HUES48 (cell line): ENCODE data around the gene PROC.
A peak's percentile ranks its signal among the peaks of the same experiment; 100 is the strongest.

Source experiments
- H3K27ac ChIP-seq: one replicate; pipeline ENCODE4 v1.7.0; 2013; ENCODE audit warnings: low read depth, low read length, inconsistent platforms
- H3K27me3 ChIP-seq: 2 replicates; pipeline ENCODE4 v1.6.1; 2013; ENCODE audit warnings: mild to moderate bottlenecking, low read length; ENCODE audit not compliant: control insufficient read depth, insufficient read depth
- H3K36me3 ChIP-seq: 2 replicates; pipeline ENCODE4 v1.6.1; 2013; ENCODE audit warnings: low read length; ENCODE audit not compliant: control insufficient read depth, insufficient read depth
- H3K4me1 ChIP-seq: 2 replicates; pipeline ENCODE4 v1.6.1; 2013; ENCODE audit warnings: mild to moderate bottlenecking, low read length; ENCODE audit not compliant: control insufficient read depth, insufficient read depth
- H3K4me3 ChIP-seq: 2 replicates; pipeline ENCODE4 v1.5.1; 2013; ENCODE audit warnings: mild to moderate bottlenecking, low read depth, low read length
- H3K9ac ChIP-seq: 2 replicates; pipeline ENCODE4 v1.6.1; 2013; ENCODE audit warnings: mild to moderate bottlenecking, low read depth, low read length, moderate library complexity
- H3K9me3 ChIP-seq: 2 replicates; pipeline ENCODE4 v1.6.1; 2013; ENCODE audit warnings: low read length; ENCODE audit not compliant: control insufficient read depth, insufficient read depth

Gene PROC

GRCh38 chr2:127386246-127386645 is 32.0 kb upstream of the PROC start:
- H3K9ac ChIP-seq: no peak overlapping the region
- H3K27me3 ChIP-seq: peaks cover 2% of the 10 kb centered on the region; the same call in 1 of the 2 replicates
- H3K27ac ChIP-seq: no peak overlapping the region
- H3K4me1 ChIP-seq: peaks cover 18% of the 10 kb centered on the region
- H3K36me3 ChIP-seq: no peaks in the 10 kb centered on the region
- H3K4me3 ChIP-seq: peak overlapping the region; percentile 74
- H3K9me3 ChIP-seq: no peaks in the 10 kb centered on the region

- Histone ChIP-seq H3K4me3 (peak overlapping the region; percentile 74), H3K4me1 (peaks cover 18% of the 10 kb centered on the region), H3K27ac (peak overlapping the region; percentile 97)
Measured at GRCh38 chr2:127386764-127387654, 31.2 kb upstream of the PROC start.

GRCh38 chr2:127387655-127388422 is 30.4 kb upstream of the PROC start, which contains the start of gene MAP3K2:
MAP3K2 (minus strand) TSS chr2:127387975; CDS start chr2:127343129, 44,846 bp downstream.
- H3K27ac ChIP-seq: peak within 1 kb of the TSS; percentile 97
- H3K4me1 ChIP-seq: peaks cover 18% of the 10 kb centered on the region
- peaks cover 2% of the 10 kb centered on the region; the same call in 1 of the 2 replicates for H3K27me3 ChIP-seq
- peak within 1 kb of the TSS; percentile 88 for H3K9ac ChIP-seq
- peak within 1 kb of the TSS; percentile 74 for H3K4me3 ChIP-seq
- H3K9me3 ChIP-seq: no peaks in the 10 kb centered on the region
- no peaks in the 10 kb centered on the region for H3K36me3 ChIP-seq

More at GRCh38 chr2:127386764-127387654, 31.2 kb upstream of the PROC start:
- peaks cover 2% of the 10 kb centered on the region; the same call in 1 of the 2 replicates for H3K27me3 ChIP-seq
- H3K9ac ChIP-seq: peak overlapping the region; percentile 88
- no peaks in the 10 kb centered on the region for H3K9me3 ChIP-seq
- H3K36me3 ChIP-seq: no peaks in the 10 kb centered on the region

GRCh38 chr2:127388423-127389164 is 29.6 kb upstream of the PROC start:
- H3K27me3 ChIP-seq: peaks cover 2% of the 10 kb centered on the region; the same call in 1 of the 2 replicates
- no peaks in the 10 kb centered on the region for H3K9me3 ChIP-seq
- peak overlapping the region; percentile 67 for H3K27ac ChIP-seq
- H3K9ac ChIP-seq: peak overlapping the region; percentile 69
- peak overlapping the region; percentile 74 for H3K4me3 ChIP-seq
- H3K36me3 ChIP-seq: no peaks in the 10 kb centered on the region
- peaks cover 18% of the 10 kb centered on the region for H3K4me1 ChIP-seq

- no peaks in the 10 kb centered on the region for H3K36me3 ChIP-seq
- no peak overlapping the region for H3K27ac ChIP-seq
- H3K4me3 ChIP-seq: no peak overlapping the region
- H3K27me3 ChIP-seq: peaks cover 2% of the 10 kb centered on the region; the same call in 1 of the 2 replicates
- peaks cover 18% of the 10 kb centered on the region for H3K4me1 ChIP-seq
- no peak overlapping the region for H3K9ac ChIP-seq
- no peaks in the 10 kb centered on the region for H3K9me3 ChIP-seq
Measured at GRCh38 chr2:127389778-127390435, 28.3 kb upstream of the PROC start.

GRCh38 chr2:127392133-127392827 is 25.9 kb upstream of the PROC start:
- Histone ChIP-seq H3K4me3 (no peak overlapping the region), H3K27me3 (peaks cover 2% of the 10 kb centered on the region; the same call in 1 of the 2 replicates), H3K9ac (no peak overlapping the region), H3K9me3 (no peaks in the 10 kb centered on the region), H3K27ac (no peak overlapping the region), H3K36me3 (no peaks in the 10 kb centered on the region), H3K4me1 (peaks cover 10% of the 10 kb centered on the region)

- Histone ChIP-seq H3K9ac (no peak overlapping the region), H3K27ac (no peak overlapping the region), H3K36me3 (no peaks in the 10 kb centered on the region), H3K4me1 (peaks cover 10% of the 10 kb centered on the region), H3K4me3 (no peak overlapping the region), H3K9me3 (no peaks in the 10 kb centered on the region), H3K27me3 (peaks cover 2% of the 10 kb centered on the region; the same call in 1 of the 2 replicates)
Measured at GRCh38 chr2:127392828-127393578, 25.2 kb upstream of the PROC start.

GRCh38 chr2:127394492-127394891 is 23.7 kb upstream of the PROC start:
- H3K36me3 ChIP-seq: no peaks in the 10 kb centered on the region
- H3K9me3 ChIP-seq: no peaks in the 10 kb centered on the region
- no peak overlapping the region for H3K27ac ChIP-seq
- H3K4me3 ChIP-seq: no peak overlapping the region
- H3K9ac ChIP-seq: no peak overlapping the region
- no peaks in the 10 kb centered on the region for H3K27me3 ChIP-seq
- H3K4me1 ChIP-seq: no peaks in the 10 kb centered on the region

- Histone ChIP-seq H3K27ac (no peak overlapping the region), H3K4me3 (no peak overlapping the region), H3K27me3 (no peaks in the 10 kb centered on the region), H3K9me3 (no peaks in the 10 kb centered on the region), H3K4me1 (no peaks in the 10 kb centered on the region), H3K36me3 (no peaks in the 10 kb centered on the region), H3K9ac (no peak overlapping the region)
Measured at GRCh38 chr2:127397568-127398238, 20.5 kb upstream of the PROC start.
